ACC112 (cell line): ENCODE data around the gene CCDC71.

Experiments
- H2AFZ ChIP-seq: fragments of 200-600 bp; sonication (generic); one replicate; pipeline ENCODE4 v1.6.0; 2017; ENCODE audit warnings: antibody characterized with exemption, low read length; ENCODE audit not compliant: unreplicated experiment
- H3K27ac ChIP-seq: fragments of 200-600 bp; sonication (generic); 2 replicates; pipeline ENCODE4 v1.5.1; 2014; ENCODE audit warnings: low read depth, mild to moderate bottlenecking, antibody characterized with exemption, low read length, moderate library complexity
- H3K27me3 ChIP-seq: fragments of 200-600 bp; sonication (generic); 2 replicates; pipeline ENCODE4 v1.6.1; 2014; ENCODE audit warnings: mild to moderate bottlenecking, antibody characterized with exemption, low read length, moderate library complexity, mixed read lengths; ENCODE audit not compliant: insufficient read depth
- H3K36me3 ChIP-seq: fragments of 200-600 bp; sonication (generic); 2 replicates; pipeline ENCODE4 v1.6.1; 2016; ENCODE audit warnings: mild to moderate bottlenecking, antibody characterized with exemption, low read length, moderate library complexity, mixed read lengths; ENCODE audit not compliant: insufficient read depth
- H3K4me1 ChIP-seq: fragments of 200-600 bp; sonication (generic); one replicate; pipeline ENCODE4 v1.6.1; 2016; ENCODE audit warnings: low read length, mixed read lengths; ENCODE audit not compliant: insufficient read depth, unreplicated experiment, control insufficient read depth
- H3K4me3 ChIP-seq: fragments of 200-600 bp; sonication (generic); 2 replicates; pipeline ENCODE4 v1.5.1; 2014; ENCODE audit warnings: mild to moderate bottlenecking, low read depth, low read length
- H3K79me2 ChIP-seq: fragments of 200-600 bp; sonication (generic); one replicate; pipeline ENCODE4 v1.6.0; 2016; ENCODE audit warnings: low read length; ENCODE audit not compliant: control insufficient read depth, unreplicated experiment, insufficient read depth

CCDC71 gene

DNA sequence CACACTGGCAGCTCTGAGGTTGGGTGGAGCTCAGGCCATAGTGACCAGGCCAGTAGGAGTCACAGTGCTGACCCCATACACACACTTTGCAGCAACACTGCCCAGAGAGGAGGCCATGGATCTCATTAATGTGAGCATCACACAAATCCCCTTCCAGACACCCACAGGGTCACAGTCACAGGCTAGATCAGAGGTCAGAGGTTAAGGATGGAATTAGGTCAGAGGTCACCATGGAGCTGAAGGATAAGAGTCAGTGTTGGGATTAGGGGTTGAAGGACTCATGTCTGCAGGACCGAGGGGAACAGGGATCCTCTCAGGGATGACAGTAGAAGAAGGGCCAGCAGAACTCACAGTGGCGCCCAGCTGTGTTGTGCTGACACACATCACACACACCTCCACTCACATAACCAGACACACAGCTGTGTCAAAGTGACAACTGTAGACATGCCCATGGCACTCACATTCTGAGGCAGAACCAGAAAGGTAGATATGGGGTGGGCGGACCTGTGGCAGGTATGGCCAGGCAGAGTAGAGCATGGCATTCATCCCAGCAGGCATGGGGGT, 12.7 kb downstream of the CCDC71 start:
- Histone ChIP-seq H3K27me3 (no peaks in the 10 kb centered on the region), H2AFZ (no peak overlapping the region), H3K79me2 (no peaks in the 10 kb centered on the region), H3K4me1 (no peaks in the 10 kb centered on the region), H3K4me3 (no peak overlapping the region), H3K36me3 (no peaks in the 10 kb centered on the region), H3K27ac (no peak overlapping the region)

- Histone ChIP-seq H3K4me3 (no peak overlapping the region), H3K4me1 (no peaks in the 10 kb centered on the region), H2AFZ (no peak overlapping the region), H3K27ac (no peak overlapping the region), H3K79me2 (no peaks in the 10 kb centered on the region), H3K27me3 (no peaks in the 10 kb centered on the region), H3K36me3 (no peaks in the 10 kb centered on the region)
Measured at GRCh38 chr3:49151610-49152009, 14.5 kb downstream of the CCDC71 start.

GRCh38 chr3:49148159-49148558, 18.0 kb downstream of the CCDC71 start:
- Histone ChIP-seq H3K4me1 (no peaks in the 10 kb centered on the region), H3K36me3 (no peaks in the 10 kb centered on the region), H3K79me2 (no peaks in the 10 kb centered on the region), H3K4me3 (no peak overlapping the region), H3K27ac (no peak overlapping the region), H3K27me3 (no peaks in the 10 kb centered on the region), H2AFZ (no peak overlapping the region)

GRCh38 chr3:49140080-49140479, 26.1 kb downstream of the CCDC71 start:
- Histone ChIP-seq H3K4me1 (no peaks in the 10 kb centered on the region), H2AFZ (no peak overlapping the region), H3K4me3 (no peak overlapping the region), H3K36me3 (no peaks in the 10 kb centered on the region), H3K27me3 (no peaks in the 10 kb centered on the region), H3K27ac (no peak overlapping the region), H3K79me2 (no peaks in the 10 kb centered on the region)

- Histone ChIP-seq H3K36me3 (no peaks in the 10 kb centered on the region), H3K79me2 (peaks cover 21% of the 10 kb centered on the region), H2AFZ (no peak overlapping the region), H3K4me1 (peaks cover 13% of the 10 kb centered on the region), H3K27me3 (no peaks in the 10 kb centered on the region), H3K4me3 (no peak overlapping the region), H3K27ac (no peak overlapping the region)
Measured at GRCh38 chr3:49135499-49135898, 30.6 kb downstream of the CCDC71 start.

- H3K79me2 ChIP-seq = peaks cover 22% of the 10 kb centered on the region
- H3K4me1 ChIP-seq = peaks cover 13% of the 10 kb centered on the region
- H2AFZ ChIP-seq = no peak overlapping the region
- no peaks in the 10 kb centered on the region for H3K27me3 ChIP-seq
- no peak overlapping the region; the same call in 1 of the 2 replicates for H3K4me3 ChIP-seq
- no peak overlapping the region for H3K27ac ChIP-seq
- peaks cover 1% of the 10 kb centered on the region; the same call in 1 of the 2 replicates for H3K36me3 ChIP-seq
Measured at GRCh38 chr3:49134471-49135265, 31.5 kb downstream of the CCDC71 start.

DNA sequence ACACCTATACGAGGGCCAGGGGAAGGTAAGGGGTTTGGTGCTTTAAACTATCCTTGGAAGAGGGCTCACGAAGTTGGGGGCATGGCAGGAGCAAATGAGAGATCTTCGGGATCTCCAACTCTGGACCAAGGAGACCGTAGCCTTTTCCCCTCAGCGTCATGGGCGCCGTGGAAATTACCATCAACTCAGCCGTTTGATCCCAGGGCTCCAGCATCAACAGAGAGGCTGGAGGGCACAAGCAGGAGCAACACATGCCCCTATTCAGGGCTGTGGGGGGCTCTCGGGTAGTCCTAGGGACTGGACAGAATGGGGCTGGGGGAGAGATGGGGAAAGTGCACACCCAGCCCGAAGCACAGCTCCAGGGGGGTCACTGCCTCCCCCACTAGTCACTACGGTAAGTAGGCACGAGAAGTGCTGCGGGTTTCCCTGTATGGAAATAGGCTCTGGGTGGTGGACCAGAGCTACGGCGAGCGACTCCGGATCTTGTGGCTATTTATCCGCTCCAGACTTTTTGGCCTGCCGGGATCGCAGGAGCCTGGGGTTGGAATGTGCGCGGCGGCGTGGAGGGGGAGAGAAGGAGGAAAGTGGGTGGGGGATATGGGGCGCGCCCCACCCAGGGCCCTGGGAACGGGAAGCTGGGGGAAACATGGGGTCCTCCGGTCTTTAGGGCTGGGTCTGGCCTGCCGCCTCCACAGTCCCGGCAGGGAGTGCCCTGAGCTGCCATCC, 32.7 kb downstream of the CCDC71 start:
- Histone ChIP-seq H3K27ac (peak overlapping the region; percentile 62), H3K27me3 (no peaks in the 10 kb centered on the region), H3K36me3 (peaks cover 9% of the 10 kb centered on the region; the same call in 1 of the 2 replicates), H3K4me3 (peak overlapping the region; percentile 90), H2AFZ (peak overlapping the region; percentile 92), H3K4me1 (peaks cover 13% of the 10 kb centered on the region), H3K79me2 (peaks cover 25% of the 10 kb centered on the region)

- no peaks in the 10 kb centered on the region for H3K27me3 ChIP-seq
- peak within 1 kb of the TSS; percentile 92 for H2AFZ ChIP-seq
- peaks cover 13% of the 10 kb centered on the region; the same call in 1 of the 2 replicates for H3K36me3 ChIP-seq
- H3K4me1 ChIP-seq = peaks cover 13% of the 10 kb centered on the region
- peak within 1 kb of the TSS; percentile 62 for H3K27ac ChIP-seq
- H3K4me3 ChIP-seq = peak within 1 kb of the TSS; percentile 90
- peaks cover 25% of the 10 kb centered on the region for H3K79me2 ChIP-seq
Measured at GRCh38 chr3:49132437-49133225, 33.5 kb downstream of the CCDC71 start, which contains the start of gene LAMB2. Gene LAMB2, minus strand, starts transcription at chr3:49133050. Its CDS starts 183 bp downstream, at chr3:49132867.

DNA sequence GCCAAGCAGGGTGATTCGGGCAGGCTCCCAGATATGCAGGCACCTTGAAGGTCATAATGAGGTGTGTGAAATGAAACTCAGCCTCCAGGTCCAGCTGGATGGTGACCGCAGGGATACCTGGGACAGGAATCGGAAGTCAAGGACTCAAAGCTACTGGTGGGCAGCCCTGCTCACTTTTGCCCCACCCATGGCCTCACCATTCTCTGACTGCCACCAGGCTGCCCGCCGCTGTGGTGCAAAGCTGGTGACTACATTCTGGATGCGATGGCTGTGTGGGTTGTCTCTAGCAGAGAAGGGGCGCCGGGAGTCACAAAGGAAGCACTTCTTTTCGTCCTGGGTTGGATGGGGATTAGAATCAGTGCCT, 34.1 kb downstream of the CCDC71 start:
- Histone ChIP-seq H3K4me1 (peaks cover 13% of the 10 kb centered on the region), H2AFZ (peak overlapping the region; percentile 92), H3K79me2 (peaks cover 25% of the 10 kb centered on the region), H3K27ac (peak overlapping the region; percentile 62), H3K27me3 (no peaks in the 10 kb centered on the region), H3K36me3 (peaks cover 13% of the 10 kb centered on the region; the same call in 1 of the 2 replicates), H3K4me3 (peak overlapping the region; percentile 90)

- H3K27ac ChIP-seq = no peak overlapping the region
- H3K27me3 ChIP-seq = no peaks in the 10 kb centered on the region
- H2AFZ ChIP-seq = no peak overlapping the region
- H3K79me2 ChIP-seq = peaks cover 25% of the 10 kb centered on the region
- peaks cover 13% of the 10 kb centered on the region; the same call in 1 of the 2 replicates for H3K36me3 ChIP-seq
- H3K4me1 ChIP-seq = peaks cover 13% of the 10 kb centered on the region
- peak overlapping the region; percentile 90 for H3K4me3 ChIP-seq
Measured at GRCh38 chr3:49131576-49131975, 34.6 kb downstream of the CCDC71 start.
